Measurements from ENCODE around the gene ENPP1.
"Not testable (repeated sequence)": the region's sequence is repeated elsewhere in the genome, so short reads cannot be mapped to it uniquely, and the experiment has no call there.

The ENPP1 gene

DNA sequence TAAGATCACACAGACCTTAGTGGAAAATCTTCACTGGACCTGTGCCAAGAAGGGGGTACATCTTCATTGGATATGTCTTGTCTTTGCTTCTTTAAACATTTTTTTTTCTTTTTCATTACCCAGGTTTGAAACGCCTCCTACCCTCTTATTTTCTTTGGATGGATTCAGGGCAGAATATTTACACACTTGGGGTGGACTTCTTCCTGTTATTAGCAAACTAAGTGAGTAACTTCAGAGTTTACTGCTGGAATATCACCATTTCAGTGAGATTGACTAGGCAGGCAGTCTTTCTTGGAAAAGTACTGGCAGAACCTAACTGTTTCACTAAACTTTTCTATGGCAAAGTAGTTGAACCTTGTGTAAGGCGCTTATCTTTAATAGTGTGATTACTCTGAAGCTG is 47.0 kb downstream of the ENPP1 start:
- TF ChIP-seq, protein P1, sequence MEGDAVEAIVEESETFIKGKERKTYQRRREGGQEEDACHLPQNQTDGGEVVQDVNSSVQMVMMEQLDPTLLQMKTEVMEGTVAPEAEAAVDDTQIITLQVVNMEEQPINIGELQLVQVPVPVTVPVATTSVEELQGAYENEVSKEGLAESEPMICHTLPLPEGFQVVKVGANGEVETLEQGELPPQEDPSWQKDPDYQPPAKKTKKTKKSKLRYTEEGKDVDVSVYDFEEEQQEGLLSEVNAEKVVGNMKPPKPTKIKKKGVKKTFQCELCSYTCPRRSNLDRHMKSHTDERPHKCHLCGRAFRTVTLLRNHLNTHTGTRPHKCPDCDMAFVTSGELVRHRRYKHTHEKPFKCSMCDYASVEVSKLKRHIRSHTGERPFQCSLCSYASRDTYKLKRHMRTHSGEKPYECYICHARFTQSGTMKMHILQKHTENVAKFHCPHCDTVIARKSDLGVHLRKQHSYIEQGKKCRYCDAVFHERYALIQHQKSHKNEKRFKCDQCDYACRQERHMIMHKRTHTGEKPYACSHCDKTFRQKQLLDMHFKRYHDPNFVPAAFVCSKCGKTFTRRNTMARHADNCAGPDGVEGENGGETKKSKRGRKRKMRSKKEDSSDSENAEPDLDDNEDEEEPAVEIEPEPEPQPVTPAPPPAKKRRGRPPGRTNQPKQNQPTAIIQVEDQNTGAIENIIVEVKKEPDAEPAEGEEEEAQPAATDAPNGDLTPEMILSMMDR (IDR thresholded peaks at IDR 0.05; ENCODE audit: insufficient read depth, low read length, poor library complexity, severe bottlenecking) = no peak
- Histone ChIP-seq H3K4me3 (replicated peaks; ENCODE audit: low read depth, low read length) (no peak overlapping the region), H3K27me3 (replicated peaks; ENCODE audit: control insufficient read depth, insufficient read depth, low read length) (no peaks in the 10 kb centered on the region), H3K36me3 (ENCODE audit: control insufficient read depth, insufficient read depth, low read length) (no peaks in the 10 kb centered on the region)
- no peak for DNase-seq (ENCODE audit: extremely low read depth, insufficient read length)

DNA sequence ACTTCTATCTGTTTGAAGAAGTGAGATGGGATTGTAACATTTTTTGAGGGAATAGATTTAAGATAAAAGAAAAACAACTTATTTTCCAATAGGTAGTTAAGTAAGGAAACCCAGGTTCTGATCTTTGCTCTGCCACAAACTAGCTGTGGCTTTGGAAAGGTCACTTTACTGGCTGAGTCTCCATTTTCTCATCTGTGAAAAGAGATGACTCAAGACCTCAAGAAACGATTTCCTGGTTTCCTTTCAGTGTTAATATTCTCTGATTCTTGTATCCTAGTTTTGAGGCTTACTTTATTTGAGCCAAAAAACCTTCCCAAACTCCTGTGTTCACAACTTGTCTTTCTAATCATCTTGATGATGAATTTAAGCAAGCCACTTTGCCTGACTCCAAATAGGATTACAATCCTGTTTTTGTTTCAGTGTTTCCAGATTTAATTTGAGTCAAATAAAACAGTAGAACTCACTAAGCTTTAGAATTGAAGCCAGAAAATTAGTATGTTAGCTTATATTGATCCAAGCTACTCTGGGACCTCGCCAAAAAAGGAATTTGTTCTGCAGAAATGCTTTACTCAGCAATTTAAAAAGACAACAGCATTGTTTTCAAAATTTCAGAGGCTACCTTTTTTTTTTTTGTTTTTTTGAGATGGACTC is 51.1 kb downstream of the ENPP1 start:
- DNase-seq (ENCODE audit: extremely low read depth, insufficient read length) = no peak
- no peaks in the 10 kb centered on the region for H3K36me3 ChIP-seq (ENCODE audit: control insufficient read depth, insufficient read depth, low read length)
- H3K27me3 ChIP-seq (replicated peaks; ENCODE audit: control insufficient read depth, insufficient read depth, low read length) = no peaks in the 10 kb centered on the region
- TF ChIP-seq, protein P1 (IDR thresholded peaks at IDR 0.05; ENCODE audit: insufficient read depth, low read length, poor library complexity, severe bottlenecking) = no peak
- H3K4me3 ChIP-seq (replicated peaks; ENCODE audit: low read depth, low read length) = no peak overlapping the region

DNA sequence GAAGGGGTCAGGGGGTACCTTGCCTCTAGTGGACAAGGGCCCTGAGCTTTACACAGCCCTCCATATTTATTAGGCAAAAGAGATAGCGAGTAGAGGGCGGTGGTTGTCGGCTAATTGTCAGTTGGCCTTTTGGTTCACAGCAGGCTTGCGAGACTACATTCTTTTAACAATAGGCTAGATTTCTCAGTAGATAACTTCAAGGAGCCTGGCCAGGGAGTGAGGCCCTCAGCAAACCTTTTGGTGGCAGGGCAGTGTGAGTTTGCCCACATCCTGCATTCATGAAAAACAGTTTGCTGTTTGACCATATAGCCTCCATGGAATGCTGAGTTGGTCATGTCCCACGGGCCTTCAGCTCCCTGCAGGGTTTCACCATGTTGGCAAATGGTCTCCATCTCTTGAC is 51.8 kb downstream of the ENPP1 start:
- not testable (repeated sequence) for H3K4me3 ChIP-seq (replicated peaks; ENCODE audit: low read depth, low read length); H3K36me3 ChIP-seq (ENCODE audit: control insufficient read depth, insufficient read depth, low read length); H3K27me3 ChIP-seq (replicated peaks; ENCODE audit: control insufficient read depth, insufficient read depth, low read length); DNase-seq (ENCODE audit: extremely low read depth, insufficient read length)

DNA sequence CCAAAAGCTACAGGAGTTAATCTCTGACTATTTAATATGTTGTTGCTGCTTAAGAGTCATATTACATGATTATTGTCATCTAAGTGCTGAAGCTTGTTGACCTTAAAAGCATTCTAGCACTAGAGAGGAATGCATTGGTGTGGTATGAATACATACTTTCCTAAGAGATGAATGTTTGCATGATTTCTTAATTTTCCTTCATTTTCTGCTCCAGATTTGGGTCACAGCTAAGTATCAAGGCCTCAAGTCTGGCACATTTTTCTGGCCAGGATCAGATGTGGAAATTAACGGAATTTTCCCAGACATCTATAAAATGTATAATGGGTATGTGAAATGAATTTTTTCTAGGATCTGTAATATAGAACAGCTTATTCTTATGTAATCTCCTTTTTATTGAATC is 53.6 kb downstream of the ENPP1 start:
- no peak for DNase-seq (ENCODE audit: extremely low read depth, insufficient read length)
- no peaks in the 10 kb centered on the region for H3K27me3 ChIP-seq (replicated peaks; ENCODE audit: control insufficient read depth, insufficient read depth, low read length)
- TF ChIP-seq, protein P1 (IDR thresholded peaks at IDR 0.05; ENCODE audit: insufficient read depth, low read length, poor library complexity, severe bottlenecking) = no peak
- H3K4me3 ChIP-seq (replicated peaks; ENCODE audit: low read depth, low read length) = no peak overlapping the region
- H3K36me3 ChIP-seq (ENCODE audit: control insufficient read depth, insufficient read depth, low read length) = no peaks in the 10 kb centered on the region

DNA sequence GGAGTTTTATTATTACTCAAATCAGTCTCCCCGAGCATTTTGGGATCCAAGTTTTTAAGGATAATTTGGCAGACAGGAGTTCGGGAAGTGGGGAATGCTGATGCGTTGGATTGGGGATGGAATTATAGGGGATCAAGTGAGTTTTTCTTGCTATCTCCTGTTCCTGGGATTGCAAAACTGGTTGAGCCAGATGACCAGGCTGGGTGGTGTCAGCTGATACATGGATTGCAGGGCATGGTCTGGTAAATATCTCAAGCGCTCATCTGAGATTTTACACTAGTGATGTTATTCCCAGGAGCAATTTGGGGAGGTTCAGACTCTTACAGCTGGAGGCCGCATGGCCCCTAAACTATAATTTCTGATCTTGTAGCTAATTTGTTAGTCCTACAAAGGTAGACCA is 54.7 kb downstream of the ENPP1 start:
- H3K36me3 ChIP-seq (ENCODE audit: control insufficient read depth, insufficient read depth, low read length) = no peaks in the 10 kb centered on the region
- DNase-seq (ENCODE audit: extremely low read depth, insufficient read length) = no peak
- TF ChIP-seq, protein P1 (IDR thresholded peaks at IDR 0.05; ENCODE audit: insufficient read depth, low read length, poor library complexity, severe bottlenecking) = no peak
- H3K4me3 ChIP-seq (replicated peaks; ENCODE audit: low read depth, low read length) = no peak overlapping the region
- H3K27me3 ChIP-seq (replicated peaks; ENCODE audit: control insufficient read depth, insufficient read depth, low read length) = no peaks in the 10 kb centered on the region

DNA sequence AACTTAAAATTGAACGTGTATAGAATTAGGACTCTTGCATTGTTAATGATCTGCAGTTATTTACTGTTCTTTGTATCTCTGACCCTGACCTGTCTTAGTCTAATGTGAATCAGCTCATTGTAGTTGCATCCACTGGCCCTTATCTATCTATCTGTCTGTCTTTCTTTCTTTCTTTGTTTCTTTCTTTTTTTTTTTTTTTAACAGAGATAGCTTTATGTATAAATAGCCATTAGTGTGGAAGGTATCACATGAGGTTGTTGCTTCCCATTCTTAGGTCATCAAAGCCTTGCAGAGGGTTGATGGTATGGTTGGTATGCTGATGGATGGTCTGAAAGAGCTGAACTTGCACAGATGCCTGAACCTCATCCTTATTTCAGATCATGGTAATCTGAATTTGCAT is 59.9 kb downstream of the ENPP1 start:
- DNase-seq (ENCODE audit: extremely low read depth, insufficient read length) = no peak
- no peak overlapping the region for H3K4me3 ChIP-seq (replicated peaks; ENCODE audit: low read depth, low read length)
- TF ChIP-seq, protein P1 (IDR thresholded peaks at IDR 0.05; ENCODE audit: insufficient read depth, low read length, poor library complexity, severe bottlenecking) = no peak
- no peaks in the 10 kb centered on the region; the same call in 1 of the 2 replicates for H3K27me3 ChIP-seq (replicated peaks; ENCODE audit: control insufficient read depth, insufficient read depth, low read length)
- H3K36me3 ChIP-seq (ENCODE audit: control insufficient read depth, insufficient read depth, low read length) = no peaks in the 10 kb centered on the region
